ENCODE measurements around the gene YY1. TPM values are rescaled to one million over a fixed set of nuclear protein-coding genes. Genes with fewer than 3 reads are reported as not detected.
A peak's percentile ranks its signal among the peaks of the same experiment; 100 is the strongest.

Gene YY1
- total and polyA plus RNA-seq, 2 of the 4 experiments (the other 2 are of a cell fraction): 21.7 to 29.9 TPM

DNA sequence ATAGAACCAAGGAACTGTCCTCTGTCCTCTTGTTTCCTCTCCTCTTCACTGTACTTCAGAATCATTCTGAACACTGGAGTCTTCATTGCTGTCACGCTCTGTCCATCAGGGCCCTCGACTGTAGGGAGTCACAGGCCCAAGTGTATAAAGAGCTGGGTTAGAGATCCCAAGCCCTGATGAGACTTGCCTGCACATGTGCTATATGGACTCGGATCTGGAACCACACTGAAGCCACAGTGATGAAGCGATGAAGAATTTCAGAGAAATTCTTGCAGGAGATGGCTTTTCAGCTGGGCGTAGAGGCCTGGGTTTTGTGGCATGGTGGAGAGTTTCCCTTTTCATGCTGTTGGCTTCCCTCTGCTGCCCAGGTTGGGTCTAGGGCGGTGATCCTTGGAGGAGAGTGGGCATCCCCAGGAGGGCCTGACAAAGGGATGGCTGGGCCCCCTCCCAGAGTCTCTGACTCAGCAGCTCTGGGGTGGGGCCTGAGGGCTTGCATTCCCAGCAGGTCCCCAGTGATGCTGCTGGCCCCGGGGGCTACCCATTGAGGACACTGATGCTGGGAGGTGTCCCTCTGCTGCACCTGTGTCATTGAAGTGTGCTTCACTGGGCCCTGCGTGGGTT lies 39.6 kb upstream of the YY1 start:
- no peak overlapping the region for H3K4ac ChIP-seq (ENCODE audit: low read depth, low read length)
- H3K36me3 ChIP-seq (ENCODE audit: control insufficient read depth, insufficient read depth, low read length): no peaks in the 10 kb centered on the region
- no peak for TF ChIP-seq FOS (IDR thresholded peaks at IDR 0.05; ENCODE audit: low read depth, low read length)
- TF ChIP-seq BHLHE40 (IDR thresholded peaks at IDR 0.05; ENCODE audit: low read depth, low read length): no peak
- TF ChIP-seq ELK1 (IDR thresholded peaks at IDR 0.05; ENCODE audit: borderline replicate concordance, low read depth, low read length): no peak
- no peak for TF ChIP-seq RCOR1 (IDR thresholded peaks at IDR 0.05; ENCODE audit: insufficient replicate concordance, low read length)
- TF ChIP-seq, protein P1, sequence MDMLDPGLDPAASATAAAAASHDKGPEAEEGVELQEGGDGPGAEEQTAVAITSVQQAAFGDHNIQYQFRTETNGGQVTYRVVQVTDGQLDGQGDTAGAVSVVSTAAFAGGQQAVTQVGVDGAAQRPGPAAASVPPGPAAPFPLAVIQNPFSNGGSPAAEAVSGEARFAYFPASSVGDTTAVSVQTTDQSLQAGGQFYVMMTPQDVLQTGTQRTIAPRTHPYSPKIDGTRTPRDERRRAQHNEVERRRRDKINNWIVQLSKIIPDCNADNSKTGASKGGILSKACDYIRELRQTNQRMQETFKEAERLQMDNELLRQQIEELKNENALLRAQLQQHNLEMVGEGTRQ (IDR thresholded peaks at IDR 0.05; ENCODE audit: low read depth, low read length): no peak
- no peak for TF ChIP-seq CEBPB (IDR thresholded peaks at IDR 0.05; ENCODE audit: low read depth, low read length)
- no peak for TF ChIP-seq CHD1 (IDR thresholded peaks at IDR 0.05; ENCODE audit: low read depth, low read length)
- TF ChIP-seq MAZ (IDR thresholded peaks at IDR 0.05; ENCODE audit: borderline replicate concordance, low read depth, low read length): no peak
- no peak for TF ChIP-seq MXI1 (IDR thresholded peaks at IDR 0.05; ENCODE audit: borderline replicate concordance, low read depth, low read length)
- TF ChIP-seq MAFK (IDR thresholded peaks at IDR 0.05; ENCODE audit: low read depth, low read length): no peak
- TF ChIP-seq, protein P2, sequence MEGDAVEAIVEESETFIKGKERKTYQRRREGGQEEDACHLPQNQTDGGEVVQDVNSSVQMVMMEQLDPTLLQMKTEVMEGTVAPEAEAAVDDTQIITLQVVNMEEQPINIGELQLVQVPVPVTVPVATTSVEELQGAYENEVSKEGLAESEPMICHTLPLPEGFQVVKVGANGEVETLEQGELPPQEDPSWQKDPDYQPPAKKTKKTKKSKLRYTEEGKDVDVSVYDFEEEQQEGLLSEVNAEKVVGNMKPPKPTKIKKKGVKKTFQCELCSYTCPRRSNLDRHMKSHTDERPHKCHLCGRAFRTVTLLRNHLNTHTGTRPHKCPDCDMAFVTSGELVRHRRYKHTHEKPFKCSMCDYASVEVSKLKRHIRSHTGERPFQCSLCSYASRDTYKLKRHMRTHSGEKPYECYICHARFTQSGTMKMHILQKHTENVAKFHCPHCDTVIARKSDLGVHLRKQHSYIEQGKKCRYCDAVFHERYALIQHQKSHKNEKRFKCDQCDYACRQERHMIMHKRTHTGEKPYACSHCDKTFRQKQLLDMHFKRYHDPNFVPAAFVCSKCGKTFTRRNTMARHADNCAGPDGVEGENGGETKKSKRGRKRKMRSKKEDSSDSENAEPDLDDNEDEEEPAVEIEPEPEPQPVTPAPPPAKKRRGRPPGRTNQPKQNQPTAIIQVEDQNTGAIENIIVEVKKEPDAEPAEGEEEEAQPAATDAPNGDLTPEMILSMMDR (conservative IDR thresholded peaks at IDR 0.05; ENCODE audit: low read depth, low read length): no peak
- TF ChIP-seq NFE2L2 (IDR thresholded peaks at IDR 0.05; ENCODE audit: low read depth, low read length): no peak
- no peak for TF ChIP-seq SMC3 (IDR thresholded peaks at IDR 0.05; ENCODE audit: low read depth, low read length)
- TF ChIP-seq RFX5 (IDR thresholded peaks at IDR 0.05; ENCODE audit: low read depth, low read length): no peak
- TF ChIP-seq RAD21 (IDR thresholded peaks at IDR 0.05; ENCODE audit: low read length): no peak
- no peak for TF ChIP-seq POLR2A (IDR thresholded peaks at IDR 0.05; ENCODE audit: low read depth, low read length)
- H3K27ac ChIP-seq (ENCODE audit: insufficient read depth, low read length): no peak overlapping the region
- H3K4me2 ChIP-seq (ENCODE audit: low read depth, low read length): no peak overlapping the region
- H2AK9ac ChIP-seq (replicated peaks; ENCODE audit: low read depth, low read length, poor library complexity): no peak overlapping the region
- CTCF ChIA-PET: interaction anchor here (0.7 kb wide), 1 partner anchor 216 kb away, joined by 3 read pairs; no protein-coding TSS in a partner anchor
- WGBS, 2 experiments (ENCODE audit: extremely low coverage in 2 of 2, insufficient read length in 1 of 2): 95% methylated on average over 4 of the region's 8 CpGs; no CpG with 5 or more reads in 1 of the 2 experiments
- H4K91ac ChIP-seq (ENCODE audit: insufficient read depth, low read depth, low read length): no peak overlapping the region
- POLR2A ChIA-PET (ENCODE audit: unreplicated experiment): no interaction called here
- H4K8ac ChIP-seq (ENCODE audit: low read depth in 2 of 2, low read length in 2 of 2): no peak overlapping the region
- no peak overlapping the region for H2BK15ac ChIP-seq (ENCODE audit: low read depth, low read length)
- H3K9me1 ChIP-seq (ENCODE audit: insufficient read depth, low read length): no peaks in the 10 kb centered on the region
- H4K20me1 ChIP-seq (ENCODE audit: insufficient read depth, low read length): no peaks in the 10 kb centered on the region
- H3K9ac ChIP-seq (ENCODE audit: low read depth, low read length): no peak overlapping the region
- ATAC-seq (ENCODE audit: low read depth): no peak; the same call in 1 of the 2 replicates
- no peaks in the 10 kb centered on the region for H3K79me1 ChIP-seq (ENCODE audit: low read depth in 1 of 2, low read length in 2 of 2)
- H2BK20ac ChIP-seq (ENCODE audit: low read depth, low read length): no peak overlapping the region
- H3K4me3 ChIP-seq (ENCODE audit: insufficient read depth, low read depth, low read length): no peak overlapping the region
- no peak overlapping the region for H3K56ac ChIP-seq (ENCODE audit: extremely low read depth, insufficient read depth, low read length)
- no peak overlapping the region for H2AK5ac ChIP-seq (ENCODE audit: low read depth, low read length)
- no peak for DNase-seq
- intact Hi-C loops (cut with micrococcal nuclease) (no loop called here), dilution Hi-C loops (cut with HindIII; ENCODE audit: low sequenced_read_pairs, unreplicated experiment) (no loop called here), in situ Hi-C loops (cut with MboI; ENCODE audit: low sequenced_read_pairs) (loop anchor here (10.0 kb wide), 1 partner anchor 215 kb away; no protein-coding TSS in a partner anchor)
- H3K4me1 ChIP-seq (ENCODE audit: control insufficient read depth, insufficient read depth, low read length): peaks cover 2% of the 10 kb centered on the region
- no TSS peak for BruUV-seq (replicated peaks)
- H3K27me3 ChIP-seq (ENCODE audit: control insufficient read depth, insufficient read depth, low read length): no peaks in the 10 kb centered on the region
- H2AFZ ChIP-seq (replicated peaks; ENCODE audit: low read length, poor library complexity): peak overlapping the region; percentile 26
- H4K5ac ChIP-seq (ENCODE audit: low read depth, low read length): no peak overlapping the region
- H3K14ac ChIP-seq (replicated peaks; ENCODE audit: low read depth, low read length): no peak overlapping the region
- H2BK5ac ChIP-seq (ENCODE audit: low read depth, low read length, poor library complexity, severe bottlenecking): no peak overlapping the region
- H3K9me3 ChIP-seq (ENCODE audit: control insufficient read depth, insufficient read depth, low read length): no peaks in the 10 kb centered on the region
- H2BK120ac ChIP-seq (ENCODE audit: low read depth, low read length): no peak overlapping the region
- H3K18ac ChIP-seq (ENCODE audit: low read depth, low read length): no peak overlapping the region
- H3K23ac ChIP-seq (ENCODE audit: low read depth, low read length): no peak overlapping the region
